H1 (cell line): ENCODE data around the gene PRDX3. TPM values are rescaled to one million over a fixed set of nuclear protein-coding genes. Genes with fewer than 3 reads are reported as not detected.

Source experiments
- CTBP2 ChIP-seq: IDR thresholded peaks from 2 replicates; pipeline ENCODE4 v1.7.0; 2011; ENCODE audit warnings: borderline replicate concordance, mild to moderate bottlenecking, moderate library complexity, mixed read lengths, low read length; ENCODE audit not compliant: insufficient read depth, insufficient read length
- GABPA ChIP-seq: IDR thresholded peaks from 2 replicates; pipeline ENCODE4 v1.6.1; 2011; ENCODE audit warnings: mild to moderate bottlenecking, low read length, moderate library complexity, borderline replicate concordance; ENCODE audit not compliant: insufficient read depth
- KDM1A ChIP-seq: fragments of 200-600, 300-600 bp; sonication (generic); IDR thresholded peaks from 2 replicates; pipeline ENCODE4 v1.7.1; 2016; ENCODE audit warnings: mild to moderate bottlenecking, low read length, borderline replicate concordance
- KDM5A ChIP-seq: fragments of 200-600 bp; IDR thresholded peaks from 2 replicates; pipeline ENCODE4 v1.7.1; 2012; ENCODE audit warnings: mild to moderate bottlenecking, low read length, inconsistent platforms, mixed read lengths
- RXRA ChIP-seq: IDR thresholded peaks from 2 replicates; pipeline ENCODE4 v1.6.1; 2011; ENCODE audit warnings: low read depth, mild to moderate bottlenecking, low read length, moderate library complexity; ENCODE audit not compliant: insufficient read depth
- ZNF274 ChIP-seq: IDR thresholded peaks from 2 replicates; pipeline ENCODE4 v1.7.0; 2012; ENCODE audit warnings: low read length, borderline replicate concordance; ENCODE audit errors: extremely low read depth
- polyA plus RNA-seq, 7 experiments: library from polyadenylated mRNA; depleted of rRNA in 3 of 7; stranded (reverse) in 5 of 7; unstranded in 2 of 7; fragments of >200 nt in 5 of 7; fragments of 200-250 nt in 2 of 7; gene quantifications; 1 replicate in 5 of 7; 2 replicates in 1 of 7; 4 replicates in 1 of 7; pipeline versions ENCODE4 v1.2.1 to v1.2.3, GENCODE V29; 2011 to 2013; ENCODE audit warnings: missing spikeins in 2 of 7, mixed read lengths in 2 of 7
- total RNA-seq: library from RNA; stranded (reverse); fragmentation: NEBNext Ultra II Directional; extraction: Animal tissue kit (Norgen Biotek cat#: 25700); gene quantifications from 2 replicates; pipeline ENCODE4 v1.2.1, GENCODE V29; 2021
- TF ChIP-seq, protein P1 (sequence below): fragments of 300-600 bp; sonication (generic); IDR thresholded peaks from 2 replicates; pipeline ENCODE4 v1.7.1; 2012; ENCODE audit warnings: low read length, moderate library complexity, mild to moderate bottlenecking, inconsistent platforms; ENCODE audit not compliant: insufficient replicate concordance
- TF ChIP-seq, protein P2 (sequence below): IDR thresholded peaks from 2 replicates; pipeline ENCODE4 v1.6.1; 2012; ENCODE audit warnings: inconsistent platforms
- TF ChIP-seq, protein P3 (sequence below): IDR thresholded peaks from 2 replicates; pipeline ENCODE4 v1.6.1; 2011; ENCODE audit warnings: low read depth, mild to moderate bottlenecking, low read length; ENCODE audit not compliant: insufficient read depth

Gene PRDX3
- total and polyA plus RNA-seq, 2 of the 8 experiments (the other 6 are each of a cell fraction or from before 2014, with no cell fraction given): 201 to 208 TPM

DNA sequence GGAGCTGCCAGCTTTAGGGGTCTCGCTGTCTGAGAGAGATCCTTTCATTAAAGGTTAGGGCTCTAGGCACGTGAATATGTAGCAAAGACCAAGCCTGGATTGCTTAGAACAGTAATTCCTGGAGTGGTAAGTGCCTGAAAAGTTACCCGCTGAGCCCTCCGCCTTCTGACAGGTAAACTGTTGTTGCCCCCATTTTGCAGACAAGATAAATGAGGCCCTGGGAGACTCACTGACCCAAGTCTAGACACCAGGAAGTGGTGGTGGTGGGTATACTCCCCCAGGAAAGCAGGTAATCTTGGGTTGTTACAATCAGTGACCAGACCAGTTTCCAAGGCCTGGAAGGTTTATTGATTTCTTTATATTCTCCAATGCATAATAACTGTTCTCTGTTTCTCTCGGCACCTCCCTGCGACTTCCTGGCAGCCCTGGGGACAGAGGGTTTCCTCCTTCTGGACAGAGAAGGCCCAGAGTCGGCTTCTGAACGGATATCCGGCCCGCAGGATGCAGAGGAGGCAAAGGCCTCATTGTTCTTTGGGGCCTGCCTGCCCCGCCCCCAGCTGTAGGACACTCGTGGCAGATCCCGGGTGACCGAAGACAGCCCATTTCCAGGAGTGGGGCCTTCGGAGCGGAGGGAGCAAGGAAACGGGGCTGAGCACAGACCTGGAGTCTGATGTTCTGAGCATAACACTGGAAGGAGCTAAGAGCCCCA lies 27.4 kb upstream of the PRDX3 start (continued):
- TF ChIP-seq, protein P1, sequence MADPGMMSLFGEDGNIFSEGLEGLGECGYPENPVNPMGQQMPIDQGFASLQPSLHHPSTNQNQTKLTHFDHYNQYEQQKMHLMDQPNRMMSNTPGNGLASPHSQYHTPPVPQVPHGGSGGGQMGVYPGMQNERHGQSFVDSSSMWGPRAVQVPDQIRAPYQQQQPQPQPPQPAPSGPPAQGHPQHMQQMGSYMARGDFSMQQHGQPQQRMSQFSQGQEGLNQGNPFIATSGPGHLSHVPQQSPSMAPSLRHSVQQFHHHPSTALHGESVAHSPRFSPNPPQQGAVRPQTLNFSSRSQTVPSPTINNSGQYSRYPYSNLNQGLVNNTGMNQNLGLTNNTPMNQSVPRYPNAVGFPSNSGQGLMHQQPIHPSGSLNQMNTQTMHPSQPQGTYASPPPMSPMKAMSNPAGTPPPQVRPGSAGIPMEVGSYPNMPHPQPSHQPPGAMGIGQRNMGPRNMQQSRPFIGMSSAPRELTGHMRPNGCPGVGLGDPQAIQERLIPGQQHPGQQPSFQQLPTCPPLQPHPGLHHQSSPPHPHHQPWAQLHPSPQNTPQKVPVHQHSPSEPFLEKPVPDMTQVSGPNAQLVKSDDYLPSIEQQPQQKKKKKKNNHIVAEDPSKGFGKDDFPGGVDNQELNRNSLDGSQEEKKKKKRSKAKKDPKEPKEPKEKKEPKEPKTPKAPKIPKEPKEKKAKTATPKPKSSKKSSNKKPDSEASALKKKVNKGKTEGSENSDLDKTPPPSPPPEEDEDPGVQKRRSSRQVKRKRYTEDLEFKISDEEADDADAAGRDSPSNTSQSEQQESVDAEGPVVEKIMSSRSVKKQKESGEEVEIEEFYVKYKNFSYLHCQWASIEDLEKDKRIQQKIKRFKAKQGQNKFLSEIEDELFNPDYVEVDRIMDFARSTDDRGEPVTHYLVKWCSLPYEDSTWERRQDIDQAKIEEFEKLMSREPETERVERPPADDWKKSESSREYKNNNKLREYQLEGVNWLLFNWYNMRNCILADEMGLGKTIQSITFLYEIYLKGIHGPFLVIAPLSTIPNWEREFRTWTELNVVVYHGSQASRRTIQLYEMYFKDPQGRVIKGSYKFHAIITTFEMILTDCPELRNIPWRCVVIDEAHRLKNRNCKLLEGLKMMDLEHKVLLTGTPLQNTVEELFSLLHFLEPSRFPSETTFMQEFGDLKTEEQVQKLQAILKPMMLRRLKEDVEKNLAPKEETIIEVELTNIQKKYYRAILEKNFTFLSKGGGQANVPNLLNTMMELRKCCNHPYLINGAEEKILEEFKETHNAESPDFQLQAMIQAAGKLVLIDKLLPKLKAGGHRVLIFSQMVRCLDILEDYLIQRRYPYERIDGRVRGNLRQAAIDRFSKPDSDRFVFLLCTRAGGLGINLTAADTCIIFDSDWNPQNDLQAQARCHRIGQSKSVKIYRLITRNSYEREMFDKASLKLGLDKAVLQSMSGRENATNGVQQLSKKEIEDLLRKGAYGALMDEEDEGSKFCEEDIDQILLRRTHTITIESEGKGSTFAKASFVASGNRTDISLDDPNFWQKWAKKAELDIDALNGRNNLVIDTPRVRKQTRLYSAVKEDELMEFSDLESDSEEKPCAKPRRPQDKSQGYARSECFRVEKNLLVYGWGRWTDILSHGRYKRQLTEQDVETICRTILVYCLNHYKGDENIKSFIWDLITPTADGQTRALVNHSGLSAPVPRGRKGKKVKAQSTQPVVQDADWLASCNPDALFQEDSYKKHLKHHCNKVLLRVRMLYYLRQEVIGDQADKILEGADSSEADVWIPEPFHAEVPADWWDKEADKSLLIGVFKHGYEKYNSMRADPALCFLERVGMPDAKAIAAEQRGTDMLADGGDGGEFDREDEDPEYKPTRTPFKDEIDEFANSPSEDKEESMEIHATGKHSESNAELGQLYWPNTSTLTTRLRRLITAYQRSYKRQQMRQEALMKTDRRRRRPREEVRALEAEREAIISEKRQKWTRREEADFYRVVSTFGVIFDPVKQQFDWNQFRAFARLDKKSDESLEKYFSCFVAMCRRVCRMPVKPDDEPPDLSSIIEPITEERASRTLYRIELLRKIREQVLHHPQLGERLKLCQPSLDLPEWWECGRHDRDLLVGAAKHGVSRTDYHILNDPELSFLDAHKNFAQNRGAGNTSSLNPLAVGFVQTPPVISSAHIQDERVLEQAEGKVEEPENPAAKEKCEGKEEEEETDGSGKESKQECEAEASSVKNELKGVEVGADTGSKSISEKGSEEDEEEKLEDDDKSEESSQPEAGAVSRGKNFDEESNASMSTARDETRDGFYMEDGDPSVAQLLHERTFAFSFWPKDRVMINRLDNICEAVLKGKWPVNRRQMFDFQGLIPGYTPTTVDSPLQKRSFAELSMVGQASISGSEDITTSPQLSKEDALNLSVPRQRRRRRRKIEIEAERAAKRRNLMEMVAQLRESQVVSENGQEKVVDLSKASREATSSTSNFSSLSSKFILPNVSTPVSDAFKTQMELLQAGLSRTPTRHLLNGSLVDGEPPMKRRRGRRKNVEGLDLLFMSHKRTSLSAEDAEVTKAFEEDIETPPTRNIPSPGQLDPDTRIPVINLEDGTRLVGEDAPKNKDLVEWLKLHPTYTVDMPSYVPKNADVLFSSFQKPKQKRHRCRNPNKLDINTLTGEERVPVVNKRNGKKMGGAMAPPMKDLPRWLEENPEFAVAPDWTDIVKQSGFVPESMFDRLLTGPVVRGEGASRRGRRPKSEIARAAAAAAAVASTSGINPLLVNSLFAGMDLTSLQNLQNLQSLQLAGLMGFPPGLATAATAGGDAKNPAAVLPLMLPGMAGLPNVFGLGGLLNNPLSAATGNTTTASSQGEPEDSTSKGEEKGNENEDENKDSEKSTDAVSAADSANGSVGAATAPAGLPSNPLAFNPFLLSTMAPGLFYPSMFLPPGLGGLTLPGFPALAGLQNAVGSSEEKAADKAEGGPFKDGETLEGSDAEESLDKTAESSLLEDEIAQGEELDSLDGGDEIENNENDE: no peak
- TF ChIP-seq RXRA (no peak), CTBP2 (no peak), GABPA (no peak), ZNF274 (no peak), KDM5A (no peak), KDM1A (no peak)
- TF ChIP-seq, protein P2, sequence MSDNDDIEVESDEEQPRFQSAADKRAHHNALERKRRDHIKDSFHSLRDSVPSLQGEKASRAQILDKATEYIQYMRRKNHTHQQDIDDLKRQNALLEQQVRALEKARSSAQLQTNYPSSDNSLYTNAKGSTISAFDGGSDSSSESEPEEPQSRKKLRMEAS: no peak
- TF ChIP-seq, protein P3, sequence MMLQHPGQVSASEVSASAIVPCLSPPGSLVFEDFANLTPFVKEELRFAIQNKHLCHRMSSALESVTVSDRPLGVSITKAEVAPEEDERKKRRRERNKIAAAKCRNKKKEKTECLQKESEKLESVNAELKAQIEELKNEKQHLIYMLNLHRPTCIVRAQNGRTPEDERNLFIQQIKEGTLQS: no peak
